Heart left ventricle (tissue), 13 donors: ENCODE results near the gene GNAT3.

ENCODE experiments used
- POLR2A ChIP-seq, 2 donors: fragments of 450-650 bp; IDR thresholded peaks; one replicate each; pipeline ENCODE4 v1.6.1; 2017; ENCODE audit warnings: antibody characterized with exemption in 2 of 2, mild to moderate bottlenecking in 2 of 2, moderate library complexity in 2 of 2
- TF ChIP-seq, protein P1 (sequence below), 12 donors: fragments of 200-600 bp; sonication (generic) in 4 of 12; IDR thresholded peaks; one replicate each; pipeline versions ENCODE4 v1.5.0 to v1.8.0; 2018 to 2022; ENCODE audit warnings: antibody characterized with exemption in 12 of 12, mild to moderate bottlenecking in 5 of 12
- donor health status: ischemic (EF 13 %, LVEDD 7.1; RV severe dilation, severe dysfunction).
- donor health status: DM: no; HTN: yes; CAD: no.
- donor health status: DM: no; HTN: no; CAD: no.
- donor health status: ischemic (EF 25% LVEDD 6.9; RV normal size, moderate dysfunction).
- donor health status: ischemic (EF 25% LVEDD 5.7; RV mildly dilated, moderate dysfunction).
- donor health status: ischemic (EF 35%, LVEDD 5.7; RV mildly dilated, moderate dysfunction).
- donor health status: nonischemic (EF 11% LVEDD 7.7; RV severe dilation, severe dysfunction).
- donor health status: DM: yes; HTN: yes; CAD: no.
- donor health status: PGD.
- donor health status: ischemic (EF 29% LVEDD 5.4; RV normal size, mild dysfunction).
- donor health status: nonischemic (EF 23%, LVEDD 6.1; RV moderate dilation, normal function).

DNA sequence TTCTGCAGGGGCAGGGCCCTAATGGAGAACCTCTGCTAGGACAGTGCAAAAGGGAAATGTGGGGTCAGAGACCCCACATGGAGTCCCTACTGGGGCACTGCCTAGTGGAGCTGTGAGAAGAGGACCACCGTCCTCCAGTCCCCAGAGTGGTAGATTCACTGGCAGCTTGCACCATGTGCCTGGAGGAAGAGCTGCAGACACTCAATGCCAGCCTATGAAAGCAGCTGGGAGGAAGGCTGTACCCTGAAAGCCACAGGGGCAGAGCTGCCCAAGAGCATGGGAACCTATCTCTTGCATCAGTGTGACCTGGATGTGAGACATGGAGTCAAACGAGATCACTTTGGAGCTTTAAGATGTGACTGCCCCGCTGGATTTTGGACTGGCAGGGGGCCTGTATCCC, 20.3 kb upstream of the GNAT3 start:
- TF ChIP-seq, protein P1, sequence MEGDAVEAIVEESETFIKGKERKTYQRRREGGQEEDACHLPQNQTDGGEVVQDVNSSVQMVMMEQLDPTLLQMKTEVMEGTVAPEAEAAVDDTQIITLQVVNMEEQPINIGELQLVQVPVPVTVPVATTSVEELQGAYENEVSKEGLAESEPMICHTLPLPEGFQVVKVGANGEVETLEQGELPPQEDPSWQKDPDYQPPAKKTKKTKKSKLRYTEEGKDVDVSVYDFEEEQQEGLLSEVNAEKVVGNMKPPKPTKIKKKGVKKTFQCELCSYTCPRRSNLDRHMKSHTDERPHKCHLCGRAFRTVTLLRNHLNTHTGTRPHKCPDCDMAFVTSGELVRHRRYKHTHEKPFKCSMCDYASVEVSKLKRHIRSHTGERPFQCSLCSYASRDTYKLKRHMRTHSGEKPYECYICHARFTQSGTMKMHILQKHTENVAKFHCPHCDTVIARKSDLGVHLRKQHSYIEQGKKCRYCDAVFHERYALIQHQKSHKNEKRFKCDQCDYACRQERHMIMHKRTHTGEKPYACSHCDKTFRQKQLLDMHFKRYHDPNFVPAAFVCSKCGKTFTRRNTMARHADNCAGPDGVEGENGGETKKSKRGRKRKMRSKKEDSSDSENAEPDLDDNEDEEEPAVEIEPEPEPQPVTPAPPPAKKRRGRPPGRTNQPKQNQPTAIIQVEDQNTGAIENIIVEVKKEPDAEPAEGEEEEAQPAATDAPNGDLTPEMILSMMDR (IDR thresholded peaks at IDR 0.05), result no peak
- TF ChIP-seq POLR2A (IDR thresholded peaks at IDR 0.05), result no peak
